IMR-90 (cell line): ENCODE measurements around the gene CERKL. TPM values are rescaled to one million over a fixed set of nuclear protein-coding genes. Genes with fewer than 3 reads are reported as not detected.
A peak's percentile ranks its signal among the peaks of the same experiment; 100 is the strongest.

ENCODE experiments used
- ATAC-seq: fragments of 200-7000 bp; cut with Tn5 transposase; 2 replicates; pipeline ENCODE4 v1.9.1; 2020; ENCODE audit warnings: low read depth, mild to moderate bottlenecking, moderate library complexity
- BruUV-seq: library from RNA; stranded (reverse); fragments of 400-500 nt; replicated peaks from 2 replicates; lab custom pipeline; 2021; lab: Mats Ljungman, UMichigan
- CTCF ChIA-PET: fragments of 300-600 bp; formaldehyde crosslinking; extraction: SDS; loops from one replicate; lab custom pipeline; 2021; ENCODE audit warnings: antibody characterized with exemption; lab: Yijun Ruan, JAX
- POLR2A ChIA-PET: fragments of 300-600 bp; sonication (Branson Sonifier 250); formaldehyde crosslinking; loops from one replicate; lab custom pipeline; 2022; ENCODE audit warnings: antibody characterized with exemption; ENCODE audit not compliant: unreplicated experiment; lab: Charles Lee
- DNase-seq: peaks from one replicate; pipeline ENCODE4 v3.0.0; 2013
- H2AFZ ChIP-seq: replicated peaks from 2 replicates; pipeline ENCODE3; 2013; ENCODE audit warnings: low read length, mild to moderate bottlenecking; ENCODE audit not compliant: poor library complexity
- H2AK5ac ChIP-seq: 2 replicates; pipeline ENCODE4 v1.6.1; 2013; ENCODE audit warnings: low read depth, low read length, inconsistent platforms
- H2AK9ac ChIP-seq: replicated peaks from 2 replicates; pipeline ENCODE3; 2013; ENCODE audit warnings: mild to moderate bottlenecking, low read depth, low read length, moderate library complexity; ENCODE audit not compliant: poor library complexity
- H2BK120ac ChIP-seq: 2 replicates; pipeline ENCODE4 v1.6.1; 2013; ENCODE audit warnings: low read depth, low read length, inconsistent platforms
- H2BK15ac ChIP-seq: 3 replicates; pipeline ENCODE4 v1.6.1; 2013; ENCODE audit warnings: low read depth, low read length, inconsistent platforms
- H2BK20ac ChIP-seq: 2 replicates; pipeline ENCODE4 v1.6.1; 2013; ENCODE audit warnings: low read depth, mild to moderate bottlenecking, inconsistent platforms, low read length, moderate library complexity
- H2BK5ac ChIP-seq: 2 replicates; pipeline ENCODE4 v1.6.1; 2013; ENCODE audit warnings: mild to moderate bottlenecking, low read depth, low read length, inconsistent platforms; ENCODE audit not compliant: poor library complexity, severe bottlenecking
- H3K14ac ChIP-seq: replicated peaks from 2 replicates; pipeline ENCODE4 v1.6.1; 2013; ENCODE audit warnings: low read depth, low read length, inconsistent platforms
- H3K18ac ChIP-seq: 2 replicates; pipeline ENCODE4 v1.6.1; 2013; ENCODE audit warnings: low read depth, low read length, control low read depth
- H3K23ac ChIP-seq: 2 replicates; pipeline ENCODE4 v1.6.1; 2013; ENCODE audit warnings: low read depth, low read length, inconsistent platforms
- H3K27ac ChIP-seq: 2 replicates; pipeline ENCODE4 v1.5.1; 2013; ENCODE audit warnings: mild to moderate bottlenecking, control low read depth, low read length; ENCODE audit not compliant: insufficient read depth
- H3K27me3 ChIP-seq: 2 replicates; pipeline ENCODE4 v1.6.1; 2013; ENCODE audit warnings: low read length; ENCODE audit not compliant: control insufficient read depth, insufficient read depth
- H3K36me3 ChIP-seq: 2 replicates; pipeline ENCODE4 v1.6.1; 2013; ENCODE audit warnings: low read length, mixed read lengths; ENCODE audit not compliant: control insufficient read depth, insufficient read depth
- H3K4ac ChIP-seq: 2 replicates; pipeline ENCODE4 v1.6.1; 2013; ENCODE audit warnings: low read depth, low read length, inconsistent platforms
- H3K4me1 ChIP-seq: 2 replicates; pipeline ENCODE4 v1.6.1; 2013; ENCODE audit warnings: low read length, mixed read lengths; ENCODE audit not compliant: control insufficient read depth, insufficient read depth
- H3K4me2 ChIP-seq: 2 replicates; pipeline ENCODE4 v1.6.1; 2013; ENCODE audit warnings: low read depth, mild to moderate bottlenecking, control low read depth, low read length, moderate library complexity
- H3K4me3 ChIP-seq: 2 replicates; pipeline ENCODE4 v1.5.1; 2013; ENCODE audit warnings: low read depth, mild to moderate bottlenecking, control low read depth, low read length, moderate library complexity; ENCODE audit not compliant: insufficient read depth
- H3K56ac ChIP-seq: 2 replicates; pipeline ENCODE4 v1.6.1; 2013; ENCODE audit warnings: low read length, inconsistent platforms; ENCODE audit not compliant: insufficient read depth; ENCODE audit errors: extremely low read depth
- H3K79me1 ChIP-seq, 2 experiments: 2 replicates each; pipeline ENCODE4 v1.6.1; 2013; ENCODE audit warnings: low read length in 2 of 2, inconsistent platforms in 1 of 2, low read depth in 1 of 2
- H3K9ac ChIP-seq: 2 replicates; pipeline ENCODE4 v1.6.1; 2013; ENCODE audit warnings: low read depth, low read length, control low read depth
- H3K9me1 ChIP-seq: 2 replicates; pipeline ENCODE4 v1.6.1; 2013; ENCODE audit warnings: low read length, inconsistent platforms; ENCODE audit not compliant: insufficient read depth
- H3K9me3 ChIP-seq: 2 replicates; pipeline ENCODE4 v1.6.1; 2013; ENCODE audit warnings: low read length; ENCODE audit not compliant: control insufficient read depth, insufficient read depth
- H4K20me1 ChIP-seq: 2 replicates; pipeline ENCODE4 v1.6.1; 2013; ENCODE audit warnings: low read length, inconsistent platforms; ENCODE audit not compliant: insufficient read depth
- H4K5ac ChIP-seq: 2 replicates; pipeline ENCODE4 v1.6.1; 2013; ENCODE audit warnings: mild to moderate bottlenecking, low read depth, low read length, control low read depth
- H4K8ac ChIP-seq, 2 experiments: 2 replicates each; pipeline ENCODE4 v1.6.1; 2013; ENCODE audit warnings: low read depth in 2 of 2, low read length in 2 of 2, control low read depth in 1 of 2, inconsistent platforms in 1 of 2
- H4K91ac ChIP-seq: 2 replicates; pipeline ENCODE4 v1.6.1; 2013; ENCODE audit warnings: low read depth, low read length, inconsistent platforms; ENCODE audit not compliant: insufficient read depth
- CEBPB ChIP-seq: IDR thresholded peaks from 2 replicates; pipeline ENCODE4 v1.6.1; 2012; ENCODE audit warnings: low read depth, low read length, improper control_type of control experiment
- CHD1 ChIP-seq: IDR thresholded peaks from 2 replicates; pipeline ENCODE4 v1.6.1; 2012; ENCODE audit warnings: low read depth, low read length, improper control_type of control experiment
- CTCF ChIP-seq: conservative IDR thresholded peaks from 2 replicates; pipeline ENCODE4 v1.5.1; 2012; ENCODE audit warnings: mild to moderate bottlenecking, low read depth, low read length, improper control_type of control experiment
- FOS ChIP-seq: fragments of 150-350 bp; IDR thresholded peaks from 2 replicates; pipeline ENCODE4 v1.6.1; 2016; ENCODE audit warnings: low read depth, low read length
- MAZ ChIP-seq: IDR thresholded peaks from 2 replicates; pipeline ENCODE4 v1.6.1; 2012; ENCODE audit warnings: low read depth, mild to moderate bottlenecking, low read length, improper control_type of control experiment, moderate library complexity, borderline replicate concordance
- MXI1 ChIP-seq: IDR thresholded peaks from 2 replicates; pipeline ENCODE4 v1.6.1; 2012; ENCODE audit warnings: low read depth, mild to moderate bottlenecking, low read length, moderate library complexity, borderline replicate concordance
- POLR2A ChIP-seq: IDR thresholded peaks from 2 replicates; pipeline ENCODE4 v1.6.1; 2012; ENCODE audit warnings: mild to moderate bottlenecking, low read depth, low read length
- RAD21 ChIP-seq: IDR thresholded peaks from 2 replicates; pipeline ENCODE4 v1.6.1; 2012; ENCODE audit warnings: low read length, improper control_type of control experiment
- RFX5 ChIP-seq: IDR thresholded peaks from 2 replicates; pipeline ENCODE4 v1.8.0; 2012; ENCODE audit warnings: low read depth, mild to moderate bottlenecking, low read length, moderate library complexity
- SMC3 ChIP-seq: fragments of 150-350 bp; IDR thresholded peaks from 2 replicates; pipeline ENCODE4 v1.6.1; 2016; ENCODE audit warnings: low read depth, mild to moderate bottlenecking, antibody characterized with exemption, low read length, moderate library complexity
- WGBS, 2 experiments: methylation state at CpG; one replicate each; pipeline versions ENCODE4 v1.1.5 to v1.1.7; 2013; ENCODE audit warnings: missing lambda C conversion rate in 2 of 2; ENCODE audit not compliant: insufficient read length in 1 of 2; ENCODE audit errors: extremely low coverage in 2 of 2; 5-methylcytosine and 5-hydroxymethylcytosine counted together
- dilution Hi-C: fragments of 300-500 bp; cut with HindIII; formaldehyde crosslinking; loops from one replicate; pipeline ENCODE4 v1.14.3; 2018; ENCODE audit warnings: low sequenced_read_pairs; ENCODE audit not compliant: unreplicated experiment
- in situ Hi-C: fragments of 300-500 bp; cut with MboI; formaldehyde crosslinking; loops from 3 replicates; pipeline ENCODE4 v1.14.3; 2019; ENCODE audit warnings: low sequenced_read_pairs, inconsistent platforms, mixed read lengths
- intact Hi-C: fragments of 100-400 bp; cut with micrococcal nuclease; formaldehyde crosslinking; loops from 2 replicates; pipeline ENCODE4 v1.10.0; 2022
- polyA plus RNA-seq, 3 experiments: library from polyadenylated mRNA; depleted of rRNA; stranded (reverse); fragments of >200 nt; gene quantifications; 2 replicates each; pipeline ENCODE4 v1.2.3, GENCODE V29; 2012; ENCODE audit warnings: low replicate concordance in 1 of 3
- total RNA-seq: library from RNA; depleted of rRNA; stranded (reverse); fragments of >200 nt; gene quantifications from 2 replicates; pipeline ENCODE4 v1.2.3, GENCODE V29; 2012
- TF ChIP-seq, protein P1 (sequence below): fragments of 150-350 bp; IDR thresholded peaks from 2 replicates; pipeline ENCODE4 v1.6.1; 2016; ENCODE audit warnings: low read depth, mild to moderate bottlenecking, low read length, moderate library complexity, borderline replicate concordance
- TF ChIP-seq, protein P2 (sequence below): fragments of 150-350 bp; IDR thresholded peaks from 2 replicates; pipeline ENCODE4 v1.6.1; 2017; ENCODE audit warnings: mild to moderate bottlenecking, antibody characterized with exemption, low read length, low read depth

CERKL gene
- total and polyA plus RNA-seq, 2 of the 4 experiments (the other 2 are of a cell fraction), result under 0.01 TPM; not detected in 1

- H2AK5ac ChIP-seq, result no peak overlapping the region
- CTCF ChIA-PET, result interaction anchor here (1.0 to 1.5 kb wide), 8 partner anchors 8 to 1447 kb away, joined by 3 to 13 read pairs (median 3); no protein-coding TSS in a partner anchor
- no peak overlapping the region for H2AFZ ChIP-seq
- no peak overlapping the region for H3K14ac ChIP-seq
- no peaks in the 10 kb centered on the region for H3K9me3 ChIP-seq
- H2AK9ac ChIP-seq, result no peak overlapping the region
- DNase-seq (peak; percentile 50), ATAC-seq (peak; percentile 54; the same call in 1 of the 2 replicates)
- H3K4me3 ChIP-seq, result no peak overlapping the region
- POLR2A ChIA-PET, result no interaction called here
- no peak overlapping the region for H3K56ac ChIP-seq
- H2BK20ac ChIP-seq, result no peak overlapping the region
- H2BK5ac ChIP-seq, result no peak overlapping the region
- no peak overlapping the region for H3K4ac ChIP-seq
- no peak overlapping the region for H3K4me2 ChIP-seq
- no peak overlapping the region for H3K23ac ChIP-seq
- no peak overlapping the region for H4K91ac ChIP-seq
- no peaks in the 10 kb centered on the region for H3K4me1 ChIP-seq
- TF ChIP-seq CHD1 (no peak), CTCF (peak; percentile 55), FOS (no peak), MXI1 (no peak), POLR2A (no peak), CEBPB (no peak), SMC3 (peak; percentile 59), MAZ (no peak), RAD21 (peak; percentile 47), RFX5 (no peak)
- TF ChIP-seq, protein P1, sequence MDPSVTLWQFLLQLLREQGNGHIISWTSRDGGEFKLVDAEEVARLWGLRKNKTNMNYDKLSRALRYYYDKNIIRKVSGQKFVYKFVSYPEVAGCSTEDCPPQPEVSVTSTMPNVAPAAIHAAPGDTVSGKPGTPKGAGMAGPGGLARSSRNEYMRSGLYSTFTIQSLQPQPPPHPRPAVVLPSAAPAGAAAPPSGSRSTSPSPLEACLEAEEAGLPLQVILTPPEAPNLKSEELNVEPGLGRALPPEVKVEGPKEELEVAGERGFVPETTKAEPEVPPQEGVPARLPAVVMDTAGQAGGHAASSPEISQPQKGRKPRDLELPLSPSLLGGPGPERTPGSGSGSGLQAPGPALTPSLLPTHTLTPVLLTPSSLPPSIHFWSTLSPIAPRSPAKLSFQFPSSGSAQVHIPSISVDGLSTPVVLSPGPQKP, result no peak
- TF ChIP-seq, protein P2, sequence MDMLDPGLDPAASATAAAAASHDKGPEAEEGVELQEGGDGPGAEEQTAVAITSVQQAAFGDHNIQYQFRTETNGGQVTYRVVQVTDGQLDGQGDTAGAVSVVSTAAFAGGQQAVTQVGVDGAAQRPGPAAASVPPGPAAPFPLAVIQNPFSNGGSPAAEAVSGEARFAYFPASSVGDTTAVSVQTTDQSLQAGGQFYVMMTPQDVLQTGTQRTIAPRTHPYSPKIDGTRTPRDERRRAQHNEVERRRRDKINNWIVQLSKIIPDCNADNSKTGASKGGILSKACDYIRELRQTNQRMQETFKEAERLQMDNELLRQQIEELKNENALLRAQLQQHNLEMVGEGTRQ, result no peak
- H4K5ac ChIP-seq, result no peak overlapping the region
- in situ Hi-C loops, result no loop called here
- no peak overlapping the region for H3K18ac ChIP-seq
- peaks cover 9% of the 10 kb centered on the region for H3K27me3 ChIP-seq
- H3K79me1 ChIP-seq, result no peaks in the 10 kb centered on the region
- intact Hi-C loops, result loop anchor here (1.0 to 2.0 kb wide), 4 partner anchors 142 to 559 kb away; no protein-coding TSS in a partner anchor
- no peak overlapping the region for H3K27ac ChIP-seq
- no peaks in the 10 kb centered on the region for H3K36me3 ChIP-seq
- no peak overlapping the region for H2BK15ac ChIP-seq
- WGBS, 2 experiments, result no CpG with 5 or more reads among the region's 4 CpGs
- no peaks in the 10 kb centered on the region for H3K9me1 ChIP-seq
- H3K9ac ChIP-seq, result no peak overlapping the region
- BruUV-seq, result no TSS peak
- H4K20me1 ChIP-seq, result no peaks in the 10 kb centered on the region
- dilution Hi-C loops, result no loop called here
- H2BK120ac ChIP-seq, result no peak overlapping the region
- H4K8ac ChIP-seq, result no peak overlapping the region
Measured at GRCh38 chr2:181573140-181573736, 83.7 kb downstream of the CERKL start.
